CD4-positive, alpha-beta T cell (primary cell): ENCODE results near the gene STRIT1. TPM values are rescaled to one million over a fixed set of nuclear protein-coding genes. Genes with fewer than 3 reads are reported as not detected.
"Not testable (repeated sequence)": the region's sequence is repeated elsewhere in the genome, so short reads cannot be mapped to it uniquely, and the experiment has no call there.

Experiments used
- ATAC-seq: fragments of 200-7000 bp; cut with Tn5 transposase; one replicate; pipeline ENCODE4 v1.10.0; 2022; ENCODE audit warnings: mild to moderate bottlenecking; ENCODE audit not compliant: poor library complexity
- CTCF ChIA-PET: fragments of 350-600 bp; sonication (Branson Sonifier 250); formaldehyde crosslinking; loops from one replicate; lab custom pipeline; 2021; ENCODE audit warnings: antibody characterized with exemption, inconsistent platforms; lab: Charles Lee
- POLR2A ChIA-PET: fragments of 350-600 bp; sonication (Branson Sonifier 250); formaldehyde crosslinking; loops from one replicate; lab custom pipeline; 2021; ENCODE audit warnings: antibody characterized with exemption, inconsistent platforms; lab: Charles Lee
- DNase-seq, 14 experiments: peaks; one replicate each; pipeline ENCODE4 v3.0.0-alpha.2; 2013 to 2020; ENCODE audit warnings: mixed read lengths in 2 of 14
- H3K27ac ChIP-seq, 2 donors: one replicate each; pipeline versions ENCODE4 v1.5.1 to v1.7.0; 2013; ENCODE audit warnings: low read length in 2 of 2, low read depth in 1 of 2, mild to moderate bottlenecking in 1 of 2
- H3K27me3 ChIP-seq, 2 experiments: 1 replicate in 1 of 2; 2 replicates in 1 of 2; pipeline versions ENCODE4 v1.6.1 to v1.7.0; 2013; ENCODE audit warnings: low read length in 2 of 2, control low read depth in 1 of 2, mild to moderate bottlenecking in 1 of 2, moderate library complexity in 1 of 2; ENCODE audit not compliant: insufficient read depth in 2 of 2, control insufficient read depth in 1 of 2
- H3K36me3 ChIP-seq: one replicate; pipeline ENCODE4 v1.6.1; 2013; ENCODE audit warnings: low read length, control low read depth; ENCODE audit not compliant: insufficient read depth
- H3K4me1 ChIP-seq: one replicate; pipeline ENCODE4 v1.6.1; 2013; ENCODE audit warnings: low read length, control low read depth; ENCODE audit not compliant: insufficient read depth
- H3K4me3 ChIP-seq: one replicate; pipeline ENCODE4 v1.5.1; 2013; ENCODE audit warnings: mild to moderate bottlenecking, low read length, moderate library complexity
- H3K9me3 ChIP-seq, 2 experiments: 1 replicate in 1 of 2; 2 replicates in 1 of 2; pipeline versions ENCODE4 v1.6.1 to v1.7.0; 2013; ENCODE audit warnings: low read length in 2 of 2, mild to moderate bottlenecking in 2 of 2, control low read depth in 1 of 2, moderate library complexity in 1 of 2; ENCODE audit not compliant: control insufficient read depth in 1 of 2, insufficient read depth in 1 of 2
- H3K27ac Mint-ChIP-seq: one replicate; pipeline ENCODE4 v1.8.0; 2020; ENCODE audit warnings: mixed read lengths
- H3K27me3 Mint-ChIP-seq: one replicate; pipeline ENCODE4 v1.8.0; 2021; ENCODE audit warnings: mixed read lengths
- H3K36me3 Mint-ChIP-seq: one replicate; pipeline ENCODE4 v1.8.0; 2021; ENCODE audit warnings: low read depth, mixed read lengths
- H3K4me1 Mint-ChIP-seq: one replicate; pipeline ENCODE4 v1.8.0; 2021; ENCODE audit warnings: low read depth, mixed read lengths
- H3K4me3 Mint-ChIP-seq: one replicate; pipeline ENCODE4 v1.8.0; 2020; ENCODE audit warnings: mild to moderate bottlenecking, mixed read lengths
- H3K9me3 Mint-ChIP-seq: one replicate; pipeline ENCODE4 v1.8.0; 2020; ENCODE audit warnings: mixed read lengths
- CTCF ChIP-seq: fragments of 200-600 bp; IDR thresholded peaks from one replicate; pipeline ENCODE4 v1.8.0; 2022; ENCODE audit warnings: antibody characterized with exemption, mild to moderate bottlenecking
- intact Hi-C, 2 experiments: fragments of 100-400 bp; cut with DNase I in 1 of 2; cut with micrococcal nuclease in 1 of 2; formaldehyde crosslinking; loops; one replicate each; pipeline versions ENCODE4 v1.15.1 to v1.9.0; 2023 to 2025; cut with DNase I, micrococcal nuclease
- total RNA-seq, 174 experiments: library from RNA in 2 of 174; stranded (reverse) in 2 of 174; gene quantifications; one replicate each; pipeline ENCODE4 v1.2.3 and lab custom pipeline; 2021 to 2026

STRIT1 gene
- total RNA-seq, 2 experiments from 2014 or later: not detected

DNA sequence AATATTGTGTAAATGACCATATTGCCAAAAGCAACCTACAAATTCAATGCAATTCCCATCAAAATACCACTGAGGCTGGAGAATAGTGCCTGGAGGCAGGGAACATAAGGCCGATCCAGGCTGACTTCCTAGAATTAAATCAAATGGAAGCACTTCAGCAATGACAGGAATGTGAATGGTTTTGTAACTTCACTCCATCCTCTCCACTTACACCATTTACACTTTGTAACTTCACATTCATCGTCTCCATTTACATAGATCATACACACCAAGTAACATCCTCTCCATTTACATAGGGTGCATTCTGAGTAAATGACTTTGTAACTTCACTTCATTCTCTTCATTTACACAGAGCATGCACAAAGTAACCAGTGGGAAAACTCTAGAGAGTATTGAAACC lies 11.6 kb downstream of the STRIT1 start:
- Histone ChIP-seq H3K36me3 (no peaks in the 10 kb centered on the region), H3K4me1 (no peaks in the 10 kb centered on the region), H3K27me3 (no peaks in the 10 kb centered on the region), H3K27ac (no peak overlapping the region), H3K4me3 (no peak overlapping the region), H3K9me3 (peaks cover 0 to 3% of the 10 kb centered on the region in 2 experiments)
- Mint-ChIP-seq H3K4me3 (no peak overlapping the region), H3K27me3 (no peaks in the 10 kb centered on the region), H3K27ac (no peak overlapping the region), H3K4me1 (no peaks in the 10 kb centered on the region), H3K36me3 (no peaks in the 10 kb centered on the region), H3K9me3 (peaks cover 4% of the 10 kb centered on the region)
- intact Hi-C loops: no loop called here
- DNase-seq: no peak
- CTCF ChIA-PET: no interaction called here
- ATAC-seq: no peak
- POLR2A ChIA-PET: no interaction called here
- TF ChIP-seq CTCF: no peak

DNA sequence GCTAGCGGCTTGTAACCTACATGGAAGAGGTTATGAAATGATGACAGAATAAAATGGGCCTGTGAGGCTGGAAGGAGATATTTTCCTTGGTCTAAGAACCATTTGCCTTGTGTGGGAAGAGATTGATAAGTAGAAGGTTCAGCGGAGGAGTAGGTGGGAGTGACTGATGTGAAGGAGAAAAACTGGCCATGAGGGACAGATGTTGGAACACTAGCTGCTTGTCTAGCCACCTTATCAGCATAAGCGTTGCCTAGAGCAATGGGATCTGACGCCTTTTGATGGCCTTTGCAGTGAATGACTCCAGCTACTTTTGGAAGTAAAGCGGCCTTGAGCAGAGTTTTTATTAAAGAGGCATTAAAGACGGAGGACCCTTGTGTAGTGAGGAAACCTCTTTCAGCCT lies 17.4 kb downstream of the STRIT1 start:
- POLR2A ChIA-PET, H3K36me3 ChIP-seq, H3K27me3 ChIP-seq, H3K36me3 Mint-ChIP-seq, H3K27ac ChIP-seq, DNase-seq, intact Hi-C loops, CTCF ChIA-PET, ATAC-seq, H3K27me3 Mint-ChIP-seq, H3K4me3 ChIP-seq, H3K4me1 Mint-ChIP-seq, H3K27ac Mint-ChIP-seq, H3K4me3 Mint-ChIP-seq, H3K4me1 ChIP-seq, H3K9me3 Mint-ChIP-seq, H3K9me3 ChIP-seq: not testable (repeated sequence)

- CTCF ChIA-PET, DNase-seq, H3K27me3 Mint-ChIP-seq, H3K9me3 ChIP-seq, ATAC-seq, H3K27me3 ChIP-seq, H3K4me3 ChIP-seq, H3K4me1 Mint-ChIP-seq, H3K27ac Mint-ChIP-seq, H3K9me3 Mint-ChIP-seq, H3K36me3 ChIP-seq, intact Hi-C loops, H3K27ac ChIP-seq, H3K36me3 Mint-ChIP-seq, H3K4me1 ChIP-seq, POLR2A ChIA-PET, H3K4me3 Mint-ChIP-seq: not testable (repeated sequence)
Measured at GRCh38 chr3:155275159-155275754, 18.2 kb downstream of the STRIT1 start.

GRCh38 chr3:155274435-155274834 lies 19.0 kb downstream of the STRIT1 start:
- H3K9me3 Mint-ChIP-seq, H3K4me3 Mint-ChIP-seq, H3K4me3 ChIP-seq, H3K27ac ChIP-seq, H3K4me1 Mint-ChIP-seq, H3K27ac Mint-ChIP-seq, ATAC-seq, POLR2A ChIA-PET, H3K36me3 ChIP-seq, H3K27me3 ChIP-seq, H3K27me3 Mint-ChIP-seq, CTCF ChIA-PET, DNase-seq, H3K9me3 ChIP-seq, H3K36me3 Mint-ChIP-seq, intact Hi-C loops, H3K4me1 ChIP-seq: not testable (repeated sequence)
